Measurements from ENCODE around the gene HPD.

Gene HPD

GRCh38 chr12:121828306-121828705 lies 30.4 kb downstream of the HPD start:
- no peak for DNase-seq (ENCODE audit: low read depth)

- no peak for DNase-seq (ENCODE audit: low read depth)
These were observed 31.1 kb downstream of the HPD start for GRCh38 chr12:121827351-121828099.

GRCh38 chr12:121826318-121827150 lies 32.1 kb downstream of the HPD start:
- peak; percentile 86 for DNase-seq (ENCODE audit: low read depth)

GRCh38 chr12:121825041-121825523 lies 33.6 kb downstream of the HPD start:
- no peak for DNase-seq (ENCODE audit: low read depth)

GRCh38 chr12:121823727-121824115 lies 34.9 kb downstream of the HPD start:
- DNase-seq (ENCODE audit: low read depth): no peak

- no peak for DNase-seq (ENCODE audit: low read depth)
These were observed 35.4 kb downstream of the HPD start for GRCh38 chr12:121823101-121823726.

- no peak for DNase-seq (ENCODE audit: low read depth)
These were observed 36.1 kb downstream of the HPD start for GRCh38 chr12:121822393-121823100.

- no peak for DNase-seq (ENCODE audit: low read depth)
These were observed 38.6 kb downstream of the HPD start for GRCh38 chr12:121820056-121820455.

GRCh38 chr12:121819212-121819949 lies 39.3 kb downstream of the HPD start:
- no peak for DNase-seq (ENCODE audit: low read depth)

GRCh38 chr12:121817648-121818043 lies 41.0 kb downstream of the HPD start:
- no peak for DNase-seq (ENCODE audit: low read depth)

GRCh38 chr12:121816925-121817647 lies 41.6 kb downstream of the HPD start:
- DNase-seq (ENCODE audit: low read depth): no peak

GRCh38 chr12:121815263-121815662 lies 43.4 kb downstream of the HPD start:
- DNase-seq (ENCODE audit: low read depth): no peak

- no peak for DNase-seq (ENCODE audit: low read depth)
These were observed 44.1 kb downstream of the HPD start for GRCh38 chr12:121814429-121815119.

- no peak for DNase-seq (ENCODE audit: low read depth)
These were observed 44.7 kb downstream of the HPD start for GRCh38 chr12:121813951-121814350.

- DNase-seq (ENCODE audit: low read depth): no peak
These were observed 45.5 kb downstream of the HPD start for GRCh38 chr12:121812921-121813896.

- no peak for DNase-seq (ENCODE audit: low read depth)
These were observed 46.3 kb downstream of the HPD start for GRCh38 chr12:121812320-121812871.

GRCh38 chr12:121811434-121812319 lies 47.0 kb downstream of the HPD start:
- DNase-seq (ENCODE audit: low read depth): no peak
